ENCODE results near the gene BECN2.

BECN2 gene

DNA sequence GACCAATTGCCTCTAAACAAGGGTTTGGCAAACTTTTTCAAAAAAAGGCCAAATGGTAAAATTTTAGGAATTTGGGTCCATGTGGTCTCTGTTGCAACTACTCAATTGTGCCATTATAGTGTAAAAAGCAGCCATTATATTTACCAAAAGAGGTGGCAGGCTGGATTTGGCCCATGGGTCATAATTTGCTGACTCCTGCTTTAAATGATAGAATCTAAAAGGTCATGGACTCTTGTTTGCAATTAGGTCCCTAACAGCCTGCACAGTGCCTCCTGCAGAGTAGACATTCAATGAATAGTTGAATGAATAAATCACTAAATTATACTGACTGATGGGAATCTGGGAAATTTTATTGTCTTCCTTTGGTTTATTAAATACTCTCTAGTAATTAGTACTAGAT lies 6.2 kb downstream of the BECN2 start:
- Histone ChIP-seq H3K4me2 (ENCODE audit: low read length) (no peak overlapping the region), H3K36me3 (replicated peaks; ENCODE audit: low read depth, low read length) (no peaks in the 10 kb centered on the region), H3K27me3 (ENCODE audit: low read depth, low read length) (no peaks in the 10 kb centered on the region), H3K27ac (ENCODE audit: low read length) (no peak overlapping the region), H4K20me1 (ENCODE audit: insufficient read depth, low read length) (no peaks in the 10 kb centered on the region), H3K9me3 (ENCODE audit: insufficient read depth, low read length) (no peaks in the 10 kb centered on the region), H3K4me3 (ENCODE audit: low read length) (no peak overlapping the region), H3K79me2 (ENCODE audit: low read length) (no peaks in the 10 kb centered on the region), H3K4me1 (ENCODE audit: low read length) (no peaks in the 10 kb centered on the region), H2AFZ (ENCODE audit: low read depth, low read length) (no peak overlapping the region), H3K9ac (ENCODE audit: low read length) (no peak overlapping the region)
- no peak for TF ChIP-seq EZH2phosphoT487 (IDR thresholded peaks at IDR 0.05; ENCODE audit: low read depth)
- TF ChIP-seq, protein P1, sequence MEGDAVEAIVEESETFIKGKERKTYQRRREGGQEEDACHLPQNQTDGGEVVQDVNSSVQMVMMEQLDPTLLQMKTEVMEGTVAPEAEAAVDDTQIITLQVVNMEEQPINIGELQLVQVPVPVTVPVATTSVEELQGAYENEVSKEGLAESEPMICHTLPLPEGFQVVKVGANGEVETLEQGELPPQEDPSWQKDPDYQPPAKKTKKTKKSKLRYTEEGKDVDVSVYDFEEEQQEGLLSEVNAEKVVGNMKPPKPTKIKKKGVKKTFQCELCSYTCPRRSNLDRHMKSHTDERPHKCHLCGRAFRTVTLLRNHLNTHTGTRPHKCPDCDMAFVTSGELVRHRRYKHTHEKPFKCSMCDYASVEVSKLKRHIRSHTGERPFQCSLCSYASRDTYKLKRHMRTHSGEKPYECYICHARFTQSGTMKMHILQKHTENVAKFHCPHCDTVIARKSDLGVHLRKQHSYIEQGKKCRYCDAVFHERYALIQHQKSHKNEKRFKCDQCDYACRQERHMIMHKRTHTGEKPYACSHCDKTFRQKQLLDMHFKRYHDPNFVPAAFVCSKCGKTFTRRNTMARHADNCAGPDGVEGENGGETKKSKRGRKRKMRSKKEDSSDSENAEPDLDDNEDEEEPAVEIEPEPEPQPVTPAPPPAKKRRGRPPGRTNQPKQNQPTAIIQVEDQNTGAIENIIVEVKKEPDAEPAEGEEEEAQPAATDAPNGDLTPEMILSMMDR (IDR thresholded peaks at IDR 0.05; ENCODE audit: low read depth, low read length): no peak

DNA sequence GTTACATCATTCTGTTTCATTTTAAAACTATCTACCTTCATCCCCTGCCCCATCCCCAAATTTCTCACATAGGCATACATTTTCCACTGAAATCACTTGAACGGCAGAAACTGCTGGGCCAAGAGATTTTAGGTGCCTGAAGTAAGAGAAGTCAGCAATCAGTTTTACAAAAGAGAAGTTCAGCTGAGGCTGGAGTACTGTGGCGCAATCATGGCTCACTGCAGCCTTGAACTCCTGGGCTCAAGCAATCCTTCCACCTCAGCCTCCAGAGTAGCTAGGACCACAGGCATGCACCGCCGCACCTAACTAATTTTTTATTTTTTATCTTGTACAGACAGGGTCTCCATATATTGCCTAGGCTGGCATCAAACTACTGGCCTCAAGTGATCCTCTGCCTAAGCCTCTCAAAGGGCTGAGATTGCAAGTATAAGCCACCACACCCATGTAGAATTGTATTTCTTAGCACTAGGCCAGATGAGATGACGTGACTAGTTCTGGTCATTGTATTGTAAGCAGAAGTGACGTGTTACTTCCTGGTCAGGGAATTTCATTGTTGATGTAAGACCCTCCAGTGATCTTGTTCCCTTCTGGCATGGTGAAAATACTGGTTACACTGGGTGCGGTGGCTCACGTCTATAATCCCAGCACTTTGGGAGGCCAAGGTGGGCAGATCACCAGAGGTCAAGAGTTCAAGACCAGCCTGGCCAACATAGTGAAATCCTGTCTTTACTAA lies 7.1 kb downstream of the BECN2 start:
- H2AFZ ChIP-seq (ENCODE audit: low read depth, low read length): no peak overlapping the region
- no peak for TF ChIP-seq EZH2phosphoT487 (IDR thresholded peaks at IDR 0.05; ENCODE audit: low read depth)
- TF ChIP-seq, protein P1 (IDR thresholded peaks at IDR 0.05; ENCODE audit: low read depth, low read length): no peak

DNA sequence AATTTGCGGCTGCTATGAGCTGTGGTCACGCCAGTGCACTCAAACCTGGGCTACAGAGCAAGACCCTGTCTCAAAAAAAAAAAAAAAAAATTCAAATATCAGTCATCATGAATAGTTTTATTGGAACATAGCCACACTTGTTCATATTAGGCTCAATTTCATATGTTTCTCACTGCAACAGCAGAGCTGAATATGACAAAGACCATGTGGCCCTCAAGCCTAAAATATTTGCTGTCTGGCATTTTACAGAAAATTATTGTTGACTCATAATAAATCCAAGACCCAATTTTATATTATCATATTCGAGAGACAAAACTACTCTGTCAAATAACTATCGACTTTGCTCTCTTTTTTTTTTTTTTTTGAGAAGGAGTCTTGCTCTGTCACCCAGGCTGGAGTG lies 11.0 kb downstream of the BECN2 start:
- no peak overlapping the region for H3K27ac ChIP-seq (ENCODE audit: low read length)
- no peak overlapping the region for H3K4me3 ChIP-seq (ENCODE audit: low read length)
- no peaks in the 10 kb centered on the region for H3K79me2 ChIP-seq (ENCODE audit: low read length)
- H4K20me1 ChIP-seq (ENCODE audit: insufficient read depth, low read length): no peaks in the 10 kb centered on the region
- no peak for TF ChIP-seq EZH2phosphoT487 (IDR thresholded peaks at IDR 0.05; ENCODE audit: low read depth)
- TF ChIP-seq, protein P1 (IDR thresholded peaks at IDR 0.05; ENCODE audit: low read depth, low read length): no peak
- no peaks in the 10 kb centered on the region for H3K4me1 ChIP-seq (ENCODE audit: low read length)
- no peak overlapping the region for H3K4me2 ChIP-seq (ENCODE audit: low read length)
- no peaks in the 10 kb centered on the region; the same call in 1 of the 2 replicates for H3K27me3 ChIP-seq (ENCODE audit: low read depth, low read length)
- H3K9me3 ChIP-seq (ENCODE audit: insufficient read depth, low read length): no peaks in the 10 kb centered on the region
- H3K9ac ChIP-seq (ENCODE audit: low read length): no peak overlapping the region
- no peak overlapping the region for H2AFZ ChIP-seq (ENCODE audit: low read depth, low read length)
- no peaks in the 10 kb centered on the region for H3K36me3 ChIP-seq (replicated peaks; ENCODE audit: low read depth, low read length)

More for the DNA sequence above, 7.1 kb downstream of the BECN2 start:
- no peaks in the 10 kb centered on the region for H3K4me1 ChIP-seq (ENCODE audit: low read length)
- no peak overlapping the region for H3K4me2 ChIP-seq (ENCODE audit: low read length)
- H3K4me3 ChIP-seq (ENCODE audit: low read length): no peak overlapping the region
- H4K20me1 ChIP-seq (ENCODE audit: insufficient read depth, low read length): no peaks in the 10 kb centered on the region
- H3K9ac ChIP-seq (ENCODE audit: low read length): no peak overlapping the region
- H3K27ac ChIP-seq (ENCODE audit: low read length): no peak overlapping the region
- H3K9me3 ChIP-seq (ENCODE audit: insufficient read depth, low read length): no peaks in the 10 kb centered on the region
- no peaks in the 10 kb centered on the region for H3K36me3 ChIP-seq (replicated peaks; ENCODE audit: low read depth, low read length)
- no peaks in the 10 kb centered on the region for H3K79me2 ChIP-seq (ENCODE audit: low read length)
- H3K27me3 ChIP-seq (ENCODE audit: low read depth, low read length): no peaks in the 10 kb centered on the region

DNA sequence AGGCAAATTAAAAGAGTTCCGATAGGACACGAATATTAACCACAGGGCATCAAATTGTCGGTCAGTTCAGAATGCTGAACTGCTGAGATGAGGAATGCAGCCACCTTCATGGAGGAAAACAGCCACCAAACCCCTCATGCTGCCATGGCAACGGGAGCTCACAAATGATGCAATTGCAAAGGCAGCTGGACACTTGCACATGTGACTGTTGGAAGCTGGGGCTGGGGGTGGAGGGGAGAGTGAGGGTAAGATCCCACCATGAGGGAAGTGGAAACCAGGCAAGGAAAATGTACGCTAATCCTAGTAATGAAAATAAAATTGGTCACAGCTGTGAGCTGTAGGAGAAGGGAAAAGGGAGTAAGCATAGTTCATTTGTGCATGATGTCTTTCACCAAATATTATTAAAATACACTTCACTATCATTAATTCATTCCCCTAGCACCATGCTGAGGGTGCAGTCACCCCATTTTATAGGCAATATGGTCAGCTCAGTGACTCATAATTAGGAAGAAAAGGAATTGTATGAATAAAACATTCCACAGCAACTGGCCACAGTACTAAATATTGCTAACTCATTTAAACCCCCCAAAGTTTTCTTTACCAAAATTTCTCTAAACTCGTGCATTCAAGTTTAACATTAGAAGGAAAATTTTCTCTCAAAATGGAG lies 15.3 kb downstream of the BECN2 start:
- TF ChIP-seq, protein P1 (IDR thresholded peaks at IDR 0.05; ENCODE audit: low read depth, low read length): no peak
- TF ChIP-seq EZH2phosphoT487 (IDR thresholded peaks at IDR 0.05; ENCODE audit: low read depth): no peak
- Histone ChIP-seq H3K36me3 (replicated peaks; ENCODE audit: low read depth, low read length) (no peaks in the 10 kb centered on the region), H3K9me3 (ENCODE audit: insufficient read depth, low read length) (no peaks in the 10 kb centered on the region), H3K4me3 (ENCODE audit: low read length) (no peak overlapping the region), H2AFZ (ENCODE audit: low read depth, low read length) (no peak overlapping the region), H3K4me2 (ENCODE audit: low read length) (no peak overlapping the region), H3K27me3 (ENCODE audit: low read depth, low read length) (no peaks in the 10 kb centered on the region; the same call in 1 of the 2 replicates), H3K79me2 (ENCODE audit: low read length) (no peaks in the 10 kb centered on the region), H3K4me1 (ENCODE audit: low read length) (no peaks in the 10 kb centered on the region), H3K9ac (ENCODE audit: low read length) (no peak overlapping the region), H4K20me1 (ENCODE audit: insufficient read depth, low read length) (no peaks in the 10 kb centered on the region), H3K27ac (ENCODE audit: low read length) (no peak overlapping the region)
